Activated naive CD8-positive, alpha-beta T cell treated with anti-CD3 and anti-CD28 coated beads for 36 hours (primary cell): ENCODE data around the gene RDH5. TPM values are rescaled to one million over a fixed set of nuclear protein-coding genes. Genes with fewer than 3 reads are reported as not detected.

Experiments used
- DNase-seq: peaks from one replicate; pipeline ENCODE4 v3.0.0; 2021
- H3K27ac Mint-ChIP-seq: one replicate; pipeline ENCODE4 v1.8.0; 2022; ENCODE audit warnings: mild to moderate bottlenecking, moderate library complexity, mixed read lengths
- H3K27me3 Mint-ChIP-seq: one replicate; pipeline ENCODE4 v1.8.0; 2022; ENCODE audit warnings: mild to moderate bottlenecking, mixed read lengths
- H3K36me3 Mint-ChIP-seq: one replicate; pipeline ENCODE4 v1.8.0; 2021; ENCODE audit warnings: mild to moderate bottlenecking, mixed read lengths
- H3K4me1 Mint-ChIP-seq: one replicate; pipeline ENCODE4 v1.8.0; 2021; ENCODE audit warnings: mixed read lengths
- H3K4me3 Mint-ChIP-seq: one replicate; pipeline ENCODE4 v1.8.0; 2022; ENCODE audit warnings: mild to moderate bottlenecking, moderate library complexity, mixed read lengths
- H3K9me3 Mint-ChIP-seq: one replicate; pipeline ENCODE4 v1.8.0; 2022; ENCODE audit warnings: mixed read lengths
- total RNA-seq, 2 experiments: library from RNA; stranded (reverse); gene quantifications; one replicate each; pipeline ENCODE4 v1.2.3, GENCODE V29; 2021

The RDH5 gene
- total RNA-seq, 2 experiments from 2014 or later = 4.2 to 6.7 TPM

DNA sequence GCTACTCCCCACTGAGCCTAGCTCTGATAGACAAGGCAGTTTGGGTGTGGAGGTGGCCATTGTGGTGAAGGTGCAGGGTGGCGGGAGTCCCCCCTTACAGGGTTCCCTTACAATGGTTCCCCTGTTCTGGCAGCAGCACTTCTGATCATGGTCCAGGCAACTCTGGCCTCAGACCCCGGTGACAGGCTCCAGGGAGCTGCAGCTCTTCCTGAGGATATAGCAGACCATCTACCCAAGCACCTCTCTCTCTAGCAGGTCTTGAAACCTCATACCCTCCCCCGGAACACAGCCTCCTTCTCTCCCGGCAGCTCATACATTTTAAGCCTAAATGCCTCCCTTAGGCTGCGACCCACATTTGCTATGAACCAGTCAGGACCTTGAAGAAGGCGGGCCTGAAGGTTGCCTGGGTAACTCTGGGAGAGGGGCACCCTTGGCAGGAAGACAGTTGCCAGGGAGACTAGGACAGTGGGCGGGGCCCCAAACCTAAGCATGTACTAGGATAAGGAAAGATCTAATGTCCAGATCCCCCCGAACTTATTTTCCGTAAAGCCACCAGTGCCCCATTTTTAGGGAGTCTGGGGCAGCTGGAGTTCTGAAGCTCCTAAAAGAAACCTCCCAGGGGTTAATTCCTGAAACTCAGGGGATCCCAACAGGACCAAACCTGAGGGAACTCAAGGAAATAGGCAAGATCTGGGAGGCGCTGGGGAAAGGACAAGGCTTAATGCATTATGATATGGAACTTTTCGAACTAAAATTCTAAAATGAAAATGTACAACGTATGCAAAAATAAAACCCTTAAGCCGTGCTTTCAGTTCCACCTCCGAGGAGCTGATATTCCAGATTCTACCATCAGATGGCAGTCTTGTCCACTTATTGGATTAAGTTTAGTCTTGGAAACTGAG, 18.2 kb downstream of the RDH5 start:
- H3K27ac Mint-ChIP-seq = peak overlapping the region; percentile 85
- H3K4me3 Mint-ChIP-seq = peak overlapping the region; percentile 80
- DNase-seq = peak; percentile 78
- no peaks in the 10 kb centered on the region for H3K27me3 Mint-ChIP-seq
- H3K4me1 Mint-ChIP-seq = peaks cover 26% of the 10 kb centered on the region
- H3K9me3 Mint-ChIP-seq = no peaks in the 10 kb centered on the region
- no peaks in the 10 kb centered on the region for H3K36me3 Mint-ChIP-seq

DNA sequence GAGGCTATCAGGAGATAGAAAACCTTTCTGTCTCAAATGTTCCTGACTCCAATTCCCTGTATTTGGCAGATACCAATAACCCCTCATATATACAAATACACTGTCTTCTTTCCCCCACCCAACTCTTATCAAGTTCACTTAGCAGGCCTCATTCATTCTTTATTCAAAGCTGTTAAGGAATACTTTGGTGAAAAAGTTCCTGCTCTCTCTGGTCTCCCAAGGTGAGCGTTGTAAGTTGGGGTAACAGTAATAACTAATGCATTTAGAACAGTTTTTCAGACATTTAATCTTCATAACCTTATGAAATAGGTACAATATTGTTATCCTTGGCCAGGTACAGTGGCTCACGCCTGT, 18.8 kb downstream of the RDH5 start:
- Mint-ChIP-seq H3K9me3 (no peaks in the 10 kb centered on the region), H3K36me3 (no peaks in the 10 kb centered on the region), H3K27ac (no peak overlapping the region), H3K4me3 (peak overlapping the region; percentile 80), H3K4me1 (peaks cover 26% of the 10 kb centered on the region), H3K27me3 (no peaks in the 10 kb centered on the region)
- DNase-seq = no peak

DNA sequence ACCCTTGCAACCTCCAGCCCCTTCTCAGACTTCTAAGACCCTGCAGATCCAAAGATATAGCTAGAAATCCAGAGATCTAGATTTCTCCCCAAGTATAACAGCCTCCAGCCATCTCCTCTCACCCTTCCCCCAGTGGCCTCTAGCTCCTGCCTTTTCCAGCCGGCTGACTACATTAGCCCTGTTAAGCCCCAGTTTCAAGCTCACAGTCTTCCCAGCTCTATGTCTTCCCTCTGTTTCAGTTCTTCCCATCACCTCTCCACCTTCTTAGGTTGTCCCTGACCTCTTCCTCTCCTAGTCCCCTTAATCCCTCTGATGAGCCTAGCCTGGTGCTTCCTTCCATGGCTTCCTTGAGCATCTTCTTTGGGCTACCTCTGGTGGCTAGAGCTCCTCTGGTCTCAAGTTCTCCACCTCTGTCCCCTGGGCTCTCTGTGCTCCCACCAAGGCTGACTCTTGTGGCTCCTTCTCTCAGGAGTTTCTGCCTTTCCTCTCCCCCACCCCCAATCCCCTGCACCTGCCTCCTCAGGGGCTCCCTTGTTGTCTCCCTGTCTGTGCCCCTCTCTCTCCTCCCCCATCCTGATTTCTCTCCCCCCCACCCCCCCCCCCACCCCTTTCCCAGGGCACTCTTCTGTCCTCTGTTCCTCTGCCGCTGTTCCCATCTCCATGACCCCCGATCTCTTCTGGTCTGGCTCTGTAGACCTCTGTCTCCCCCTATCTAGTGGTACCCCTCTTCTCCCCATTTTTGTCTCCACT, 21.9 kb downstream of the RDH5 start:
- H3K4me1 Mint-ChIP-seq = peaks cover 48% of the 10 kb centered on the region
- no peaks in the 10 kb centered on the region for H3K27me3 Mint-ChIP-seq
- DNase-seq = no peak
- H3K27ac Mint-ChIP-seq = peak overlapping the region; percentile 62
- no peaks in the 10 kb centered on the region for H3K36me3 Mint-ChIP-seq
- H3K4me3 Mint-ChIP-seq = peak overlapping the region; percentile 81
- no peaks in the 10 kb centered on the region for H3K9me3 Mint-ChIP-seq

DNA sequence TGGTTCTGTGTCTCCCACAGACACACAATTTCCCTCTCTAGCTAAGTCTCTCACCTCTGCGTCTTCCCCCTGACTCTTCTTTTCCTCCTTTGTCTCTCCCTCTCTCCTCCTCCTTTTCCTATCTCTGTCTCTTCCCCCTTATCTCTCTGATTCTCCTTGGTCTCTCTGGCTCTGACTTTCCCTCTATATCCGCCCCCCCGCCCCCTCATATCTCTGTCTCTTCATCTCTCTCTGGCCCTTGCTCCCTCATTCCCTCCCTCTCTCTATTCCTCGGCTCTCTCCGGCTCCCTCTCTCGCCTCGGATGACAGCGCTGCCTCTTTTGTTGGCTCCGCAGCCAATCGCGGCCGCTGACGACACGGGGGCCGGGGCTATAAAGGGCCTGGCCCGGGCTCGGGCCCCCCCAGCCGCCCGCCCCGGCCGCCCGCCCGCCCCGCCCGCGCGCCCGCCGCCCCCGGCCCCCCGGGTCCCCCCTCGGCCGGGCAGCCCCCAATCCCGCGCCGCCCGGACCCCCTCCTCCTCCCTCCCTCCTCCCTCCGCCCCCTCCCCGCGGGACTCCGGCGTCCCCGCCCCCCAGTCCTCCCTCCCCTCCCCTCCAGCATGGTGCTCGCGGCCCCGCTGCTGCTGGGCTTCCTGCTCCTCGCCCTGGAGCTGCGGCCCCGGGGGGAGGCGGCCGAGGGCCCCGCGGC, 22.7 kb downstream of the RDH5 start, which contains the start of gene GDF11:
Gene GDF11, plus strand, starts transcription at position 404 of the 687 bp plus-strand sequence. Its CDS starts 195 bp downstream, at position 599.
- peak within 1 kb of the TSS; percentile 85 for H3K4me3 Mint-ChIP-seq
- no peaks in the 10 kb centered on the region for H3K36me3 Mint-ChIP-seq
- no peaks in the 10 kb centered on the region for H3K9me3 Mint-ChIP-seq
- DNase-seq = peak; percentile 80
- peaks cover 42% of the 10 kb centered on the region for H3K4me1 Mint-ChIP-seq
- H3K27ac Mint-ChIP-seq = peak within 1 kb of the TSS; percentile 69
- H3K27me3 Mint-ChIP-seq = no peaks in the 10 kb centered on the region

DNA sequence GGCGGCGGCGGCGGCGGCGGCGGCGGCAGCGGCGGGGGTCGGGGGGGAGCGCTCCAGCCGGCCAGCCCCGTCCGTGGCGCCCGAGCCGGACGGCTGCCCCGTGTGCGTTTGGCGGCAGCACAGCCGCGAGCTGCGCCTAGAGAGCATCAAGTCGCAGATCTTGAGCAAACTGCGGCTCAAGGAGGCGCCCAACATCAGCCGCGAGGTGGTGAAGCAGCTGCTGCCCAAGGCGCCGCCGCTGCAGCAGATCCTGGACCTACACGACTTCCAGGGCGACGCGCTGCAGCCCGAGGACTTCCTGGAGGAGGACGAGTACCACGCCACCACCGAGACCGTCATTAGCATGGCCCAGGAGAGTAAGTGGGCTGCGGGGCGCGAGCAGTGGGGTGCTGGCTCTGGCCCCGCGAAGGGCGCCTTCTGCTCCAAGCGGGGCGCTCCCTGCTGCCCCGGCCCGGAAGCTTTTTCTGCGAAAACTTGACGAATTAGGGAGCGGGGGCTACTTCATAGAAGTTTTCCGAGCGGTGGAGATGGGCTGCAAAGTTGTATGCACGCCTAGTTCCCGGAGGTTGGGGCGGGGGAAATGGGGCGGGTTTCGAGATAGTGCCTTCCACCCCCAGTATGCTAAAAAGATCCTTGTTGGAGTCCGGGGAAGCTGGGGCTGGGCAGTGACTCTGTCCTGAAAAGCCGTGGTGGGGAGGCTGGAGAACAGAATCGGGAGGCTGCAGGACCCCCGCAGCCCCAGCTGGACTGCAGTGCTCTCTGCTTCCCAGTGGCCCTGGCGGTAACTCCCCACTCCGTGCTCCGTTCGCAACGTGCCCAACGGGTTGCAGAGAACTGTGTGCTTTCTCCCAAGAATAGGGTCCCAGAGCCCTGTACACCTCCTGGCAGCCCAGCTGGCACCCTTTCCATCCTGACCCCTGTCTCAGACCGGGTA, 23.5 kb downstream of the RDH5 start:
- peak overlapping the region; percentile 85 for H3K4me3 Mint-ChIP-seq

DNA sequence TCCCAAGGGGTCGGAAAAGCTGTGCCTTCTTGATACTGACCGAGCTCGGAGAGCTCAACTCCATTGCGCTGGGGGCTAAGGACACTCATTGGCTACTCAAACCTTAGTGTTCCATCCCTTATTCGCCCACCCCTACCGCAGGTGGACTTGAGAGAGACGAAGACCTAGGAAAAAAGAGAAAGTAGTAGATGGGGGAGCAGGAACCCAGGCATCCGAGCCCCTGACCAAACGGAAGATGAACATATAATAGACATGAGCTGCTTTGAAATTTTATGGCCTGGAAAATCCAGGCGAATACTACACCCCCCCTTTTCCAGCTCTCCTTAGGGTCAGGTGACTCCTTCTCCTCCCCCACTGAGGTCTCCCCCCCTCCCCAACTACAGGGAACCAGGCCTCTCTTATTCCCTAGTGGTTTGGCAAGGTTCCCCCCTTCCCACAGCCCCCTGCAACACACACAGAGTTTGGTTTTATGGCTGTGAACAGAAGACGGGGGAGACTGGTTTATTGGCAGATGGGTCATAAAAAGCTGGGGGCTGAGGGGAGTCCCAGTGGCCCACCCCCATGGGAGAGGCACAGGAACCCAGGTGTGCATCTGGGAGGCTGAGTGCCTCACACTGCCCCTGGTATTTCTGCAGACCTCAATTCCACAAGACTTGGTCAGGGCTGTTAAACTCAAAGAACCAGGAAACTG, 24.3 kb downstream of the RDH5 start:
- Mint-ChIP-seq H3K27me3 (no peaks in the 10 kb centered on the region), H3K36me3 (peaks cover 4% of the 10 kb centered on the region), H3K9me3 (no peaks in the 10 kb centered on the region), H3K27ac (peak overlapping the region; percentile 69), H3K4me3 (peak overlapping the region; percentile 85), H3K4me1 (peaks cover 34% of the 10 kb centered on the region)
- no peak for DNase-seq

More for the DNA sequence above, 23.5 kb downstream of the RDH5 start:
- Mint-ChIP-seq H3K27me3 (no peaks in the 10 kb centered on the region), H3K9me3 (no peaks in the 10 kb centered on the region), H3K36me3 (no peaks in the 10 kb centered on the region), H3K4me1 (peaks cover 37% of the 10 kb centered on the region), H3K27ac (peak overlapping the region; percentile 69)
- peak; percentile 53 for DNase-seq

DNA sequence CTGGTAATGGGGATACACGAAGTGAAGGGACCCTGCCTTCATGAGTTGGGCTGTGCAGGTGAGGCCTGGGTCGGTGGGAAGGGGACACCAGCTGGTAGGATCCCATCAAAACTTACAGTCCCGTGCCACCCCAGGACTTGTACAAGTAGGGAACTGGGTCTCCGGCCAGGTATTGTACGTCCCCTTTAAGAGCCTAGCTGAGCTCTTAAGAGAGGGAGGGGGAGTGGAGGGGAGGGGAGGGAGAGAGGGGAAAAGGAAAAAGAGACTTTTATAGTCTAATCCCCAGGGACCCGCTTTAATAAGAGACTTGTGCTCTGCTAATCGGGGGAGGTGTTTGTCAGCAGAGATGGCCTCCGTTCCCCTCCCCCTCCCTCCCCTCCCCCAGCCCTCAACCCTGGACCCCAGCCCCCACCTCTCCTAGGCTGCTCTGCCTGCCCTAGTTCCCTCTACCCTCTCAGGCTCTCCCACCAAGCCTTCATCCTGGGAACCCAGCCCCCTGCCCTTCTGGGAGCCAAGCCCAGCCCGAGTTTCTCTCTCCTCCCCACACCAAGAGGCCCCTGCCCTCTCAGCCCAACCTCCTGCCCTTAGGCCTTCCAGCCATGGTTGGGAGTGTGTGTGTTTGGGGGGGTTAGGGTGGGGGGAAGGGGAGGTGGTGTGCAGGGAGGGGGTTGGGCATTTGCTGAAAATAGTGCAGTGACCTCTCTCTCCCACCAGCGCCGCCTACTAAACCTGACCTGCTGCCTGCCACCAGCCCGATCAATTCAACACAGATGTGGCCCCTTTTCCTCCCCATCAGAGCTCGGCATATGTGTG, 25.4 kb downstream of the RDH5 start:
- H3K4me1 Mint-ChIP-seq = peaks cover 35% of the 10 kb centered on the region

DNA sequence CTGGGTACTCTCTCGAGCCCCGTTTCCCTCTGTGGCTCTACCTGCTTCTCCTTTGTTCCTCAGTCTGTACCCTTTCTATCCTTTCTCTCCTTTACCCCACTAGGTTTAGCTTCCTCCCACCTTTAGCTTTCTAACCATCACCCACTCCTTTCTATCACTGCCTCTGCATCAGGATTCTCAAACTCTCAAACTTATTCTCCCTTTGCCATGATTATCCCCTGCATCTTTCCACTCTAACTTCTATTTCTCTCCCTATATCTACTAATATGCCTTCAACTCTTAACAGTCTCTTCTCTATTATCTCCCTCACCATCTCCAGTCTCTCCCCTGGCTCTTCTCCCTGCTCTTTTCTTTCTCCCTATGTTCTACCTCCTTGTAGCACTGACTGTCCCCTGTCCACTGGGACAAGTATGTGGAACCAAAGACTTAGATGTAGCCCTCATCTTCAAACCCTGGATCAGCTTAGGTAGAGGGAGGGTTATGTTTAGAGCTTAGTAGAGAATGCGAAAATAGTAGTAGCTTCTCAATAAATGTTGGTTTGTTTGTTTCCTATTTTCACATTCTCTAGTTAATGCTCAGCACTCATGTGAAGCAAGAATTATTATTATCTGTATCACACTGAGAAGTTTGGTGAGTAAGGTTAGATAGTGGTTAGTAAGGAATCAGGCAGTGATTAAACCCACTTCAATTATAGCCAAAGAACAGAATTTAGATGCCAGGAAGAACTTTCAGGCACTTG, 26.1 kb downstream of the RDH5 start:
- no peak overlapping the region for H3K4me3 Mint-ChIP-seq
- H3K27me3 Mint-ChIP-seq = no peaks in the 10 kb centered on the region
- no peak for DNase-seq
- peaks cover 33% of the 10 kb centered on the region for H3K4me1 Mint-ChIP-seq
- no peaks in the 10 kb centered on the region for H3K9me3 Mint-ChIP-seq
- H3K27ac Mint-ChIP-seq = no peak overlapping the region
- H3K36me3 Mint-ChIP-seq = peaks cover 7% of the 10 kb centered on the region

More for the DNA sequence above, 25.4 kb downstream of the RDH5 start:
- Mint-ChIP-seq H3K27ac (no peak overlapping the region), H3K4me3 (peak overlapping the region; percentile 85), H3K9me3 (no peaks in the 10 kb centered on the region), H3K36me3 (peaks cover 4% of the 10 kb centered on the region), H3K27me3 (no peaks in the 10 kb centered on the region)
- no peak for DNase-seq

DNA sequence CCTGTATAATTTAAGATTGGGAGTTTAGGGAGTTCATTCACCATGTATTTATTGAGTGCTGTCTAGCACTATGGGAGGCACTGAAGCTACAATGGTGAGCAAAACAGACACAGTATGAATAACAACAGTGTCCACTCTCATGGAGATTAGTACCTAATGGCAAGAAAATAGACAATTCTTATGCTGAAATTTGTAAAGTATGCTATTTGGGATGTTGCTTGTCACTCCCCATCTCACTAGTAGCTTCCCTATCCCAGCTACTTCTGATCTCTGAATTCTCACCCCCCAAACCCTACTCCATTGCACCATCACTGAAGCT, 26.7 kb downstream of the RDH5 start:
- Mint-ChIP-seq H3K9me3 (no peaks in the 10 kb centered on the region), H3K4me1 (peaks cover 31% of the 10 kb centered on the region), H3K27me3 (no peaks in the 10 kb centered on the region), H3K36me3 (peaks cover 7% of the 10 kb centered on the region), H3K4me3 (no peak overlapping the region), H3K27ac (no peak overlapping the region)
- no peak for DNase-seq

DNA sequence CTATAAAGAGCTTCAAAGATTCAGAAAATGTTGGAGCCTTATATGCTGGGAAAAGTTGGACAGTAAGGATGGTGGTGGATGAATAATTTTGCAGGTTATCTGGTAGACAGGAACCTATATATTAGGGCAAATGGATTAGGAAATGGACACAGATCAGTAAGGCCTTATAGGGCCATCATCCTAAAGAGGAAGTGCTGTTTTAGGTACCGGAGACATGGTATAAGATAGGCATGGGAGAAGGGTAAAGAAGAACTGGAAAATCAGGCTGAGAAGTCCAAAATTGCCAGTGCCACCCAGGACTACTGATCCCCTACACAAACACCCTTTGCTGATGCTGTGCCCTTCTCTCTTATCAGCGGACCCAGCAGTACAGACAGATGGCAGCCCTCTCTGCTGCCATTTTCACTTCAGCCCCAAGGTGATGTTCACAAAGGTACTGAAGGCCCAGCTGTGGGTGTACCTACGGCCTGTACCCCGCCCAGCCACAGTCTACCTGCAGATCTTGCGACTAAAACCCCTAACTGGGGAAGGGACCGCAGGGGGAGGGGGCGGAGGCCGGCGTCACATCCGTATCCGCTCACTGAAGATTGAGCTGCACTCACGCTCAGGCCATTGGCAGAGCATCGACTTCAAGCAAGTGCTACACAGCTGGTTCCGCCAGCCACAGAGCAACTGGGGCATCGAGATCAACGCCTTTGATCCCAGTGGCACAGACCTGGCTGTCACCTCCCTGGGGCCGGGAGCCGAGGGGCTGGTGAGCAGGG, 28.2 kb downstream of the RDH5 start:
- no peak overlapping the region for H3K27ac Mint-ChIP-seq

DNA sequence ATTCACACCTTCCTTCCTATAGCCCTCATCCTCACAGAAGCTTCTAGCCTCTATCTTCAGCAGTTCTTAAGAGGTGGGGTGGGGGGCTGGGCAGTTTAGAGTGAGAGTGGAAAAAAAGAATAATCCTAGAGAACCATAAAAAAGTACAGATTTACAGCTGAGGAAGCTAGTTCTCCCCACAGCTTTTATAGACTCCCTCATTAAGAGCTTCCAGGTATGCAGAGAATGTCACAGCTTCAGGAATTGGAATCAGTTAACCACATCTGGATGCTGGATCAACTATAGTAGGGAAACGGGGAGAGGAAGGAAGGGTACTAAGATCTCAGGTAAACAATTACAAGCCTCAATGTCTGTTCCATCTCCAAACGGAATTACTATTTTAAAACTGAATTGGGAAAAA, 35.1 kb downstream of the RDH5 start:
- Mint-ChIP-seq H3K36me3 (peaks cover 11% of the 10 kb centered on the region), H3K27ac (peak overlapping the region; percentile 24), H3K4me3 (no peak overlapping the region), H3K4me1 (peaks cover 20% of the 10 kb centered on the region), H3K27me3 (no peaks in the 10 kb centered on the region), H3K9me3 (no peaks in the 10 kb centered on the region)
- DNase-seq = no peak

More for the DNA sequence above, 28.2 kb downstream of the RDH5 start:
- no peak for DNase-seq
- Mint-ChIP-seq H3K4me1 (peaks cover 30% of the 10 kb centered on the region), H3K4me3 (no peak overlapping the region), H3K36me3 (peaks cover 7% of the 10 kb centered on the region), H3K9me3 (no peaks in the 10 kb centered on the region), H3K27me3 (no peaks in the 10 kb centered on the region)

DNA sequence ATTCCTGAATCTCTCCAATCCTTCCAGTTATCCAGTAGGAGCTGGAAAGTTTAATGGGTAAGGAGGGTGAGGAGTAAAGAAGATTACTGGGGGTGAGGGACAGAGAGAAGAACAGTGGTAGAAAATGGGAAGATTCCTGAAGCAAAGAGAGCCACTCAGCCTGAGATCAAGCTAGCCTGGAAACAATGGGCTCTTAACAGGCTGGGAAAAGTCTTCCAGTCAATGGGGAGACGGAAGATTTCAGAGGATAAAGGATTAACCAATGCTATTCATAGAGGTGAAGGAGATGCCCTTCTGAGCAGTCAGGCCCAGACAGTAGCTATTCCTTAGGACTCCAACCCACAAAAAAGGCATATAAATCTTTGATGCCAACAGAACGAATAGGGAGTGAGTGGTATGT, 37.5 kb downstream of the RDH5 start:
- H3K27me3 Mint-ChIP-seq = no peaks in the 10 kb centered on the region
- no peak for DNase-seq
- H3K4me3 Mint-ChIP-seq = no peak overlapping the region
- no peaks in the 10 kb centered on the region for H3K9me3 Mint-ChIP-seq
- H3K4me1 Mint-ChIP-seq = peaks cover 17% of the 10 kb centered on the region
- H3K27ac Mint-ChIP-seq = no peak overlapping the region
- H3K36me3 Mint-ChIP-seq = peaks cover 15% of the 10 kb centered on the region
